ENCODE measurements around the gene ZPBP.

- TF ChIP-seq POLR2A (IDR thresholded peaks at IDR 0.05; ENCODE audit: low read length): no peak
- no peak for TF ChIP-seq GATA1 (IDR thresholded peaks at IDR 0.05; ENCODE audit: low read depth, low read length)
Observed at GRCh38 chr7:50069613-50070012, 23.4 kb downstream of the ZPBP start.

Data from erythroblast (primary cell).